NCI-H2227 (cell line): ENCODE measurements around the gene IRF2BP1.

Experiments used
- DNase-seq: peaks from one replicate; lab custom pipeline; 2025; ENCODE audit not compliant: unreplicated experiment; lab: John Stamatoyannopoulos, UW

IRF2BP1 gene

DNA sequence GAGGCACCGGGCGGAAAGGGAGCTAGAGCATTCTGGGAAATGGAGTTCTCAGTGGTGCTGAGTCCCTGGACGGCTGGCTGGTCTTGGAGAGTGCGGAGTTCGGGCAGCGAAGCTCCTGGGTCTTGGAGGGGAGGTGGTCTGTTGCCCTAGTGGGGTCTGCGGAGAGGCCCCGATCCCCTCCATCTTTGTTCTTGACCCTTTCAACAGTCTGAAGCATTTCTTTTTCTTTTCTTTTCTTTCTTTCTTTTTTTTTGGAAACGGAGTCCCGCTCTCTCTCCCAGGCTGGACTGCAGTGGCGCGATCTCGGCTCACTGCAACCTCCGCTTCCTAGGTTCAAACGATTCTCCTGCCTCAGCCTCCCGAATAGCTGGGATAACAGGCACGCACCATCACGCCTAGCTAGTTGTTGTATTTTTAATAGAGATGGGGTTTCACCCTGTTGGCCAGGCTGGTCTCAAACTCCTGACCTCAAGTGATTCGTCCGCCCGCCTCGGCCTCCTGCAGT, 22.6 kb downstream of the IRF2BP1 start:
- no peak for DNase-seq

DNA sequence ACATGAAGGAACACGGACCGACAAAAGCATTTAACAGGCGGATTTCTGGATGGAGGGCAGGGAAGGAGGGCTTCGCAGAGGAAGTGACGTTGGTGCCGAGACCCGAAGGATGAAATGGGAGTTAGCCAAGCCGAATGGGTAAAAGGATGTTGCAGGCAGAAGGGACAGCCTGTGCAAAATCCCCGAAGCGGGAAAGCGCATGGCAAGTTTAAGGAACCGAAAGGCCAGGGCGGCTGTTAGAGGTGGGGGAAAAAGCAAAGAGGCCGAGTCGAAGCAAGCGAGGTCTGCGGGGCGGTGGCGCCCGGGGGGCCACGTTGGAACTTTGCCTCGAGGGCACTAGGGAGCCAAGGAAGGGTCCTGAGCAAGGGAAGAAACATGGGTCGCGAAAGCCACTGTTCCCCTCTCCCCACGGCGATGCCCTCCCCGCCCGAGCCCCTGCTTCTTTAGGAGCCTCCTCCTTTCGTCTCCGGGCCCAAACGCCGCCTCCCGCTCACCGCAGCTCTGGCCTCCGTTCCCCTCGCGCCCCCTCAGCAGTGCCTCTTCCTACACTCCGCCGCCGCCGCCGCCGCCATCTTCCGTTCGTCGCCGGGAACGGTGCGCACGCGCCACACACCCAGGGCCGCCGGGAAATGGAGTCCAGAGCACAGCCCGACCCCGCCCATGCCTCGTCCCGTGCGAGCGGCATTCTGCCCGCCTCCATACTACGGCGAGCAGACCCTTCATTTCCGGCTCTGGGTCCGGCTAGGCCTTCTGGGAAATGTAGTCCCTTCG, 23.2 kb downstream of the IRF2BP1 start, which contains the start of gene SYMPK:
Gene SYMPK (minus strand): TSS at position 584 of the 771 bp plus-strand sequence. CDS start 8,652 bp downstream, outside the sequence.
- peak; percentile 97 for DNase-seq

DNA sequence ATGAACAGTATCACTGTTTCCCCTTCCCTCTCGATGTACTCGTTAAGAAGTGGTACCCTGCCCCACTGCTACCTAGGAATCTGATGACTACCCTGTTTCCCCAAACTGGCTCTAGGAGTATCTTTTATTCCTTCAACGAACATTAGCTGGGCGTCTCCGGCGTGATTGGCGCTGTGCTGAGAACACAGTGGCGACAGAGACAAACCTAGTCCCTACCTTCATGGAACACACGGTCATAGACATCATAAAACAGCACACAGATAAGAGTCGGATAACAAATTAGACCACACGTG, 23.7 kb downstream of the IRF2BP1 start:
- DNase-seq = no peak

DNA sequence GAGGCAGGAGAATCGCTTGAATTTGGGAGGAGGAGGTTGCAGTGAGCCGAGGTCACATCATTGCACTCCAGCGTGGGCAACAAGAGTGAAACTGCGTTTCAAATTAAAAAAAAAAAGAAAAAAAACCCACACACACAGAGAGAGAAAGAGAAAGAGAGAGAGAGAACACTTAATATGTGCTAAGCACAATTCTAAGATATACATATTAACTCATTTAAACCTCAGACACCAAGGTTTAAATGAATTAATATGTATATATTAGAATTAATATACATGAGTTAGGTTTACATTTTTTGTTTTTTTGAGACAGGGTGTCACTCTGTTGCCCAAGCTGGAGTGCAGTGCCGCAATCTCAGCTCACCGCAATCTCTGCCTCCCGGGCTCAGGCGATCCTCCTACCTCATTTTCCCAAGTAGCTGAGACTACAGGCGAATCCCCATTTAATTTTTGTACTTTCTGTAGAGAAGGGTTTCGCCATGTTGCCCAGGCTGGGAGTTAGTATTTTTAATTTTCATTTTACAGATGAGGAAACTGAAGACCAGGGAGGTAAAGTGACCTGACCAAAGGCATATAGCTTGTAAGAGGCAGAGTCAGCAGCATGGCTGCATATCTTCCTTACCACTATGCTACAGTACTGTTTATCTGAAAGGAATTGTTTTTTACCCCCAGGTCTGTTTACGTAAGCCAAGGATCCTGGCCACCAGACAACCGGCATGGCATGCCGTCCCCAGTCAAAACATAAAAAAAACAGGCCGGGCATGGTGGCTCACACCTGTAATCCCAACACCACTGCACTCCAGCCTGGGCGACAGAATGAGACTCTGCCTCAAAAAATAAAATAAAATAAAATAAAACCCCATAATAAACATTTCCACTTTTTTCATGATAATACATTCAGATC, 25.3 kb downstream of the IRF2BP1 start:
- DNase-seq = no peak

DNA sequence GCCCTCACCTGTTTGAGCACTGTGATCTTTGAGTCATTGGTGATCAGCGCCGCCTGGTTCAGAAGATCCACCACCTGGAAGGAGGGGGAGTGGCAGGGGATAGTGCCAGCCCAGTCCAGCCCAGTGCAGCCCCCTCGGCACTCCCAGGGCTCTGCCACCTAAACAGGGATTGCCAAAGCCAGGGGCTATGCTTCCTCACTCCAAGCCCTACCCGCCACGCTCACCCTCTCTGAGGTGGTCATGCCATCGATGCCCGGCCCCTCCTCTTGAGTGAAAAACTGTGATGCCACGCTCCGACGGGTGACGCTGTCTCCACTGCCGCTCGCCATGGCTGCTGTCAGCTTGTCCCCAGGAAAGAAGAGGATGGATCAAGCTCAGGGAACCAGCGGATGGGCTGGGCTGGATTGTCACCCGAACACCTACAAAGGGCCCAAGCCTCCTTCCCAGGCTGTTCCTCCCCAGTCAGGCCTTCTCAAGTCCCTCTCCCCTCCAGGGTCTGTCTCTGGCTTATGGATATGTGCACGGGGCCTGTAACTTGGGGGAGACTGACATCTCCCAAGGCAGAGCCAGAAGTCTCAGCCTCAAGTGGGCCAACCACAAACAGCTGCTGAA, 31.7 kb downstream of the IRF2BP1 start:
- DNase-seq = no peak

DNA sequence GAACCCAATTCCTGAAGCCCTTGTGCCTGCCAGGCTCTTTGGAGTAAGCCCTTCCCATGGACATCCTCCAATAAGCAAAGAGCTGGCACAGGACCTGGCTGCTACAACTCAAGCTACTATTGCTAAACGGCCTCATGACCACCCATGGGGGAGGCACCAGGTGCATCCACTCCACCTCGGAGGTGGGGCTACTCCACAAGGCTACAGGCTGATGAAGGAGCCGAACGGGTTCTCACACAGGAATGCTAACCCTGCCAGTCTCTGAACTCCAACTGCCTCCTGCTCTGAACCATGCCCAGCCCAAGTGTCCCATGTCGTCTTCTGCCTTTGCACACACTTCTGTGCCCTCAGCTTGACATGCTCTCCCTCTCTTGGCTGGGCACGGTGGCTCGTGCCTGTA, 33.0 kb downstream of the IRF2BP1 start:
- no peak for DNase-seq

DNA sequence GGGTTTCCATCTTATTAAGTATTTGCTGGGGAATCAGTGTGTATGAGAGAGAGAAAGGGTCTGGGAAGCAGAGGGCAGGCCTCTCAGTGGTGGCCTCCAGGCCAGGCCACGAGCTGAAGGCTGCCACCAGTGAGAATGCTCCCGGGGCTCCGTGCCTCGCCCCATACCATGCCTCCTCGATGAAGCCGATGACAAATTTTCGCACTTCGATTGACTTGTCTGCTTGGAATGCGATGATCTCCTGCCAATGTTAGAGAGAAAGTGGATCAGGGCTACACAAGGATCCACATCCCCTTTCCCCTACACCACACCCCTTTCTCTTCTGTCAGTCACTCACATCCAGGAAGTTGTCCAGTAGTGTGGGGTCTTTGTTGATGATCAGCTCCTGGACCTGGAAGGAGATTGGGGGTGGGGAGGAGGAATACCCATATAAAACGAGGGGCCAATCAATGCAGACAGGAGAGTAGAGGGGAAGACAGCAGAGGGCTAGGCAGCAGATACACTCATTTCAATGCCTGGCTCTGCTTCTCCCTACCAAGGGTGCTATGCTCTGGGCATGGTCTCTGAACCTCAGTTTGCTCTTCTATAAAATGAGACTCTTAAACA, 33.7 kb downstream of the IRF2BP1 start:
- no peak for DNase-seq

DNA sequence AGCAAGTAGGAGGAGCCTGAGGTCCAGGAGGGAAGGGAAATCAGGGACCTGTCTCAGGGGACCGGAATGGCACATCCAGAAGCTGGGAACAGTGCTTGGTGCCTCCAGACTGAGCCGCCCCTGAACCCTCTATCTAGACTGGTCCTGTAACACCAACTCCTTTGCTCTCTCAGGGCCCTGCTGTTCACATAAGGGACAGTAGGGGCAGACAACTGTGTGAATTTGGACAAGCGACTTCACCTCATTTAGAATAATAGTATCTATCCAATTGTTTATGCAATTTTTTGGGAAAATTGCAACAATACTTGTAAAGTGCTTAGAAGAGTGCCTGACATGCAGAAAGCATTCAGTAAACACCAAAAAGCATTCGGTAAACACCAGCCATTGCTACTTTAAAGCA, 37.0 kb downstream of the IRF2BP1 start:
- no peak for DNase-seq

DNA sequence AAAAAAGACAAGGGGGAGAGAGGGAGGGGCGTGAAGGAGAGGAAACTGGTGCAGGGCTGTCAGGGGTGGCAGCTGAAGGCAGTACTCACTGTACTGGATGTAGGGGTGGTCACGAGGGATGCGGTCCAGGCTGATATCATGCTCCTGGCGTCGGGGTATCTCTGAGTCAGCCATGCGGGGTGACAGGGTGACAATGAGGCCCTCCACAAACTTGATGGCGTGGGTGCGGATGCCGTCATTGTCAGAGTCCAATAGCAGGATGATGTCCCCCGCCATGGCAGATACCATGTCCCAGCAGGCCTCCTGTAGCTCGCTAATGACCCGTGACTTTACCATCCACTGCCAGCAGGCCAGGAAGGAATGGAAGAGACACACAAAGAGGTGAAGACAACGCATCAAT, 38.3 kb downstream of the IRF2BP1 start:
- no peak for DNase-seq

DNA sequence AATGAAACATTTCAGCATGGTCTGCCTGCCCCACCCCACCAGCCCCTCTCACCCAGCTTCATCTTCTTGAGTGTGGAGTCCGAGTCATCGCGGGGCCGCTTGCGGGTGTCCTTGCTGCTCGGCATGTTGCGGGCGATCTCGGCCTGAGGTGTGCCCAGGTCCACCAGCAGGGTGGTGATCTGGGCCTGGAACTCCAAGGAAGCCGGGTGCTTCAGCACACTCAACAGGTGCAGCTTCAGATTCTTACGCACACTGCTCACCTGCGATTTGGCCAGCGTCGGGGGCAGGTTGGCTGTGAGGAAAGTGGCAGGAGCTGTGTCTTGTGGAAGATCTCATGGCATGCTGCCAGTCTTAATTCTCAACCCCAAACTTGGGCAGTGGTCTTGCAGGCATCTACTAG, 43.7 kb downstream of the IRF2BP1 start:
- no peak for DNase-seq

DNA sequence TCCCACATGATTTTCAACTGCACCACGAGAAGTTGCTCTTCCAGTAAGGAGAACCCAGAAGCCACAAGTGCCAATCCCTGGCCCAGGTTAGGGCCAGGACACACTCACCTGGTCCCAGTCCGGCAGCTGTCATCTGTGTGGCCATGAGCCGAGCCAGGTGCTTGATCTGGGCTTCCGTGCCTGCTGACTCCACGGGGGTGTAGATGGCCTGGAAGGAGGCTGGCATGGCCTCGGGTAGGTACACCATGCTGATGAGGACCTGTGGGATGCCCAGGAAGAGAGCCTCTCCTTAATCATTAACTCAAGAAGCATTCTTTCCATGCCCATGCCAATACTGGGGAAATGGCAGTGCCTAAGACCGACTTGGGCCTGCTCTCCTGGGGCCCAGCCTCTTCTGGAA, 51.0 kb downstream of the IRF2BP1 start:
- no peak for DNase-seq
